ENCODE measurements around the gene B3GLCT.

DNA sequence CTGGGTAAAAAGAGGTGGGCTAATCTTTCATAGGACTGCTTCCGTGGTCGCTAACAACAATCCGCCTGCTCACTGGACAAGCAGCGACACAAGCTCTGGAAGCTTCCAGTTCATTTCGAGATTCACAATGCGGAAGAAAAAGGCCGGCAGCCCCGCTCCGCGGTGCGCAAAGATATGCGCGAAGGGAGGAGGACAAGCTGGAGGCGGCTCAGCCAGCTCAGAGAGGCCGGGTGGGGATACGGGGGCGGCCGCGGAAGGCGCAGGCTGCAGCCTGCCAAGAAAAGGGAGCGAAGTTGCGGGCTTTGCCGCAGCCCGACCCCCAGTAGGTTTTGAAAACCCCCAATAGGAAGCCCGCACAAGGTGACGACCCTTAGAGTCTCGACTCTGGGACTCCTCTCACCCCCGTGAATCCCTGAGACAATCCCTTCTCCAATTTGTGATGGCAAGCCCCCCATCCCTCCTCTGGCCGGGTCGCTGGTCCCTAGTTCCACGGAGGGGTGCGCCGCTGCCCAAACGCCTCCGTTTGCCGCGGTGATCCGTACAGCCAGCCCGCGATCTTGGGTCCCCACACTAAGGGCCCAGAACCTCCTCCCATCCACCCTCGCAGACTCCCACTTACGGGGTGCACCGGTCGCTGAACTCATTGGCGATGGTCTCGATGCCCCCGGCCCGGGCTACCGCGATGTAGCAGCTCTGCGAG lies 38.8 kb upstream of the B3GLCT start:
- no peak for TF ChIP-seq CTCF (IDR thresholded peaks at IDR 0.05; ENCODE audit: extremely low read depth in 1 of 2, insufficient read depth in 1 of 2, low read depth in 1 of 2, low read length in 2 of 2)
- TF ChIP-seq JUN (IDR thresholded peaks at IDR 0.05; ENCODE audit: borderline replicate concordance, insufficient read depth, insufficient read length, low read depth) = no peak

Data from endothelial cell of umbilical vein (primary cell).